ENCODE measurements around the gene ANGEL1.

ANGEL1 gene

GRCh38 chr14:76808011-76808410 is 4.7 kb downstream of the ANGEL1 start:
- no peak overlapping the region for H2AFZ ChIP-seq (ENCODE audit: low read depth, low read length)
- DNase-seq = no peak
- no peak for TF ChIP-seq EZH2 (IDR thresholded peaks at IDR 0.05; ENCODE audit: borderline replicate concordance, low read depth, low read length, severe bottlenecking)

GRCh38 chr14:76806446-76806845 is 6.2 kb downstream of the ANGEL1 start:
- no peak overlapping the region for H3K27ac ChIP-seq (ENCODE audit: low read length)
- DNase-seq (no peak), ATAC-seq (ENCODE audit: insufficient read depth, low read depth) (no peak)
- H3K9me3 ChIP-seq (ENCODE audit: insufficient read depth, low read length, severe bottlenecking) = no peaks in the 10 kb centered on the region
- peaks cover 75% of the 10 kb centered on the region for H3K36me3 ChIP-seq (ENCODE audit: insufficient read depth, low read length)
- peaks cover 10% of the 10 kb centered on the region for H3K4me1 ChIP-seq (ENCODE audit: insufficient read depth, low read length)
- peaks cover 6% of the 10 kb centered on the region; the same call in 1 of the 2 replicates for H3K79me2 ChIP-seq (ENCODE audit: insufficient read depth, low read length)
- H4K20me1 ChIP-seq (ENCODE audit: insufficient read depth, low read length) = no peaks in the 10 kb centered on the region
- H3K4me3 ChIP-seq (ENCODE audit: low read depth in 1 of 2, low read length in 2 of 2) = no peak overlapping the region
- no peaks in the 10 kb centered on the region for H3K27me3 ChIP-seq (ENCODE audit: insufficient read depth, low read length, poor library complexity)
- H3K9ac ChIP-seq (ENCODE audit: low read depth, low read length) = no peak overlapping the region
- no peak overlapping the region for H3K4me2 ChIP-seq (ENCODE audit: insufficient read depth, low read length)
- H2AFZ ChIP-seq (ENCODE audit: low read depth, low read length) = no peak overlapping the region
- no peak for TF ChIP-seq EZH2 (IDR thresholded peaks at IDR 0.05; ENCODE audit: borderline replicate concordance, low read depth, low read length, severe bottlenecking)
- TF ChIP-seq CTCF (IDR thresholded peaks at IDR 0.05; ENCODE audit: borderline replicate concordance, extremely low read depth, low read length, poor library complexity, severe bottlenecking) = no peak

More at GRCh38 chr14:76808011-76808410, 4.7 kb downstream of the ANGEL1 start:
- Histone ChIP-seq H3K9me3 (ENCODE audit: insufficient read depth, low read length, severe bottlenecking) (no peaks in the 10 kb centered on the region), H3K79me2 (ENCODE audit: insufficient read depth, low read length) (peaks cover 13% of the 10 kb centered on the region), H4K20me1 (ENCODE audit: insufficient read depth, low read length) (no peaks in the 10 kb centered on the region), H3K36me3 (ENCODE audit: insufficient read depth, low read length) (peaks cover 63% of the 10 kb centered on the region), H3K27ac (ENCODE audit: low read length) (no peak overlapping the region), H3K4me2 (ENCODE audit: insufficient read depth, low read length) (no peak overlapping the region), H3K4me1 (ENCODE audit: insufficient read depth, low read length) (peaks cover 22% of the 10 kb centered on the region), H3K4me3 (ENCODE audit: low read depth in 1 of 2, low read length in 2 of 2) (no peak overlapping the region), H3K9ac (ENCODE audit: low read depth, low read length) (no peak overlapping the region), H3K27me3 (ENCODE audit: insufficient read depth, low read length, poor library complexity) (no peaks in the 10 kb centered on the region)
- ATAC-seq (ENCODE audit: insufficient read depth, low read depth) = no peak

- ATAC-seq (ENCODE audit: insufficient read depth, low read depth) (no peak), DNase-seq (no peak)
- Histone ChIP-seq H3K9me3 (ENCODE audit: insufficient read depth, low read length, severe bottlenecking) (peaks cover 3% of the 10 kb centered on the region), H3K79me2 (ENCODE audit: insufficient read depth, low read length) (no peaks in the 10 kb centered on the region), H3K4me3 (ENCODE audit: low read depth in 1 of 2, low read length in 2 of 2) (no peak overlapping the region), H3K36me3 (ENCODE audit: insufficient read depth, low read length) (peaks cover 58% of the 10 kb centered on the region), H2AFZ (ENCODE audit: low read depth, low read length) (no peak overlapping the region), H4K20me1 (ENCODE audit: insufficient read depth, low read length) (no peaks in the 10 kb centered on the region), H3K9ac (ENCODE audit: low read depth, low read length) (no peak overlapping the region), H3K4me1 (ENCODE audit: insufficient read depth, low read length) (no peaks in the 10 kb centered on the region), H3K27ac (ENCODE audit: low read length) (no peak overlapping the region), H3K27me3 (ENCODE audit: insufficient read depth, low read length, poor library complexity) (no peaks in the 10 kb centered on the region), H3K4me2 (ENCODE audit: insufficient read depth, low read length) (no peak overlapping the region)
- TF ChIP-seq CTCF (IDR thresholded peaks at IDR 0.05; ENCODE audit: borderline replicate concordance, extremely low read depth, low read length, poor library complexity, severe bottlenecking) = no peak
- no peak for TF ChIP-seq EZH2 (IDR thresholded peaks at IDR 0.05; ENCODE audit: borderline replicate concordance, low read depth, low read length, severe bottlenecking)
These were observed 18.7 kb downstream of the ANGEL1 start for GRCh38 chr14:76793956-76794355.

GRCh38 chr14:76793324-76793723 is 19.4 kb downstream of the ANGEL1 start:
- H3K79me2 ChIP-seq (ENCODE audit: insufficient read depth, low read length) = no peaks in the 10 kb centered on the region
- H4K20me1 ChIP-seq (ENCODE audit: insufficient read depth, low read length) = no peaks in the 10 kb centered on the region
- H3K9me3 ChIP-seq (ENCODE audit: insufficient read depth, low read length, severe bottlenecking) = peaks cover 3% of the 10 kb centered on the region
- H3K4me1 ChIP-seq (ENCODE audit: insufficient read depth, low read length) = no peaks in the 10 kb centered on the region
- H3K27ac ChIP-seq (ENCODE audit: low read length) = no peak overlapping the region
- peaks cover 64% of the 10 kb centered on the region for H3K36me3 ChIP-seq (ENCODE audit: insufficient read depth, low read length)
- H3K27me3 ChIP-seq (ENCODE audit: insufficient read depth, low read length, poor library complexity) = no peaks in the 10 kb centered on the region
- ATAC-seq (ENCODE audit: insufficient read depth, low read depth) (no peak), DNase-seq (no peak)
- no peak overlapping the region for H3K9ac ChIP-seq (ENCODE audit: low read depth, low read length)
- H2AFZ ChIP-seq (ENCODE audit: low read depth, low read length) = no peak overlapping the region
- no peak overlapping the region for H3K4me3 ChIP-seq (ENCODE audit: low read depth in 1 of 2, low read length in 2 of 2)
- TF ChIP-seq CTCF (IDR thresholded peaks at IDR 0.05; ENCODE audit: borderline replicate concordance, extremely low read depth, low read length, poor library complexity, severe bottlenecking) = no peak
- TF ChIP-seq EZH2 (IDR thresholded peaks at IDR 0.05; ENCODE audit: borderline replicate concordance, low read depth, low read length, severe bottlenecking) = no peak
- no peak overlapping the region for H3K4me2 ChIP-seq (ENCODE audit: insufficient read depth, low read length)

All from DND-41 (cell line).